Measurements from ENCODE around the gene C5.

C5 gene

GRCh38 chr9:120912958-120913646 lies 137.0 kb downstream of the C5 start:
- H3K36me3 Mint-ChIP-seq = peaks cover 41% of the 10 kb centered on the region
- H3K27me3 Mint-ChIP-seq = no peaks in the 10 kb centered on the region
- peak overlapping the region; percentile 74 for H3K4me3 Mint-ChIP-seq
- H3K9me3 Mint-ChIP-seq (ENCODE audit: low read depth) = no peaks in the 10 kb centered on the region
- peaks cover 91% of the 10 kb centered on the region for H3K4me1 Mint-ChIP-seq (ENCODE audit: low read depth)
- peak overlapping the region; percentile 90 for H3K27ac Mint-ChIP-seq

DNA sequence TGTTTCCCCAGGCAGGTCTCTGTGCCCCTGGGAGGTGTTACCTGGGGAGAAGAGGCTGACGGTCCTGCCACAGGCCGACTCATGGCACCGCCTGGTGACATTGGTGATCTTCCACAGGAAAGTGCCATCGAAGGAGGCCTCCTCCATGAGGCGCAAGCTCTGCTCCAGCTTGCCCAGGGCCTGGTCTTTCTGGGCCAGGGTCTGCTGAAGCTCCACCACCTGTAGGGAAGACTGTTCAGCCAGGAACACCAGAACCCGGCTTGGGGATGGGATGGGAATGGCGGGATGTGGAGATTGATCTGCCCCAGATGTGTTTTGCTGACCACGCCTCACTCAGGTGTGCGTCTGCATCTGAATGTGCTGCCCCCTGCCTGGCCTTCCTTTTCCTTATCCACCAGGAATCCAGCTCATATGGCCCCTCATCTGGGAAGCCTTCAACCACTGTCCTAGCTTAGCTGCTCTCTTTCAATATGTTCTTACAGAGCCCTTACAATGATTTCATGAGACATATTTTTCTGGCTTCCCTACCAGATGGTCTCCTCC lies 138.7 kb downstream of the C5 start:
- H3K27ac Mint-ChIP-seq = peak overlapping the region; percentile 90
- H3K4me3 Mint-ChIP-seq = peak overlapping the region; percentile 74
- peaks cover 32% of the 10 kb centered on the region for H3K36me3 Mint-ChIP-seq
- no peaks in the 10 kb centered on the region for H3K27me3 Mint-ChIP-seq
- peaks cover 91% of the 10 kb centered on the region for H3K4me1 Mint-ChIP-seq (ENCODE audit: low read depth)
- H3K9me3 Mint-ChIP-seq (ENCODE audit: low read depth) = no peaks in the 10 kb centered on the region

- peaks cover 30% of the 10 kb centered on the region for H3K36me3 Mint-ChIP-seq
- peaks cover 92% of the 10 kb centered on the region for H3K4me1 Mint-ChIP-seq (ENCODE audit: low read depth)
- H3K4me3 Mint-ChIP-seq = peak overlapping the region; percentile 74
These were observed 139.4 kb downstream of the C5 start for GRCh38 chr9:120910643-120911042.

DNA sequence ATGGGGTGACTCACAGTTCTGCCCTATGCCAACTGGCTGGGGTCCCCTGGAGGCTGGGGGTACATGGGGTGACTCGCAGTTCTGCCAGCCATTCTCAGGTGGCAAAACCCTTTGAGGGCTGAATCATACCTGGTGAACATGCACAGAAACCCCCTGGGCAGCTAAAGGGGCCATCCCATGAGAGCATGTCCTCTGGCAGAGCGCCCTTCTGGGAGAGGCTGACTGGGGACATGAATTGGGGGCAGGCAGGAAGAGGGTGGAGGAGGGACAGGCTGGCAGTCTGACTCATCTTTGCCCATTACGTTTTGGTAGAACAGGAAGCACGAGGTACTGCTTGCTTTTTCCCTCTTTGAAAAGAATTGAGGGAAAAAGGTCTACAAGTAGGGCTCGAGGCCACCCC lies 140.2 kb downstream of the C5 start:
- peak overlapping the region; percentile 90 for H3K27ac Mint-ChIP-seq
- H3K27me3 Mint-ChIP-seq = no peaks in the 10 kb centered on the region
- peaks cover 93% of the 10 kb centered on the region for H3K4me1 Mint-ChIP-seq (ENCODE audit: low read depth)
- no peaks in the 10 kb centered on the region for H3K9me3 Mint-ChIP-seq (ENCODE audit: low read depth)
- peaks cover 33% of the 10 kb centered on the region for H3K36me3 Mint-ChIP-seq
- H3K4me3 Mint-ChIP-seq = peak overlapping the region; percentile 74

More at GRCh38 chr9:120910643-120911042, 139.4 kb downstream of the C5 start:
- Mint-ChIP-seq H3K27me3 (no peaks in the 10 kb centered on the region), H3K27ac (peak overlapping the region; percentile 90), H3K9me3 (ENCODE audit: low read depth) (no peaks in the 10 kb centered on the region)

- Mint-ChIP-seq H3K4me3 (peak overlapping the region; percentile 67), H3K27ac (peak overlapping the region; percentile 97), H3K4me1 (ENCODE audit: low read depth) (peaks cover 90% of the 10 kb centered on the region), H3K27me3 (no peaks in the 10 kb centered on the region), H3K36me3 (peaks cover 28% of the 10 kb centered on the region), H3K9me3 (ENCODE audit: low read depth) (no peaks in the 10 kb centered on the region)
These were observed 144.5 kb downstream of the C5 start for GRCh38 chr9:120905315-120906164.

GRCh38 chr9:120904978-120905301 lies 145.1 kb downstream of the C5 start:
- H3K27me3 Mint-ChIP-seq = no peaks in the 10 kb centered on the region
- H3K9me3 Mint-ChIP-seq (ENCODE audit: low read depth) = no peaks in the 10 kb centered on the region
- peak overlapping the region; percentile 97 for H3K27ac Mint-ChIP-seq
- peak overlapping the region; percentile 67 for H3K4me3 Mint-ChIP-seq
- peaks cover 22% of the 10 kb centered on the region for H3K36me3 Mint-ChIP-seq
- peaks cover 90% of the 10 kb centered on the region for H3K4me1 Mint-ChIP-seq (ENCODE audit: low read depth)

- Mint-ChIP-seq H3K4me1 (ENCODE audit: low read depth) (peaks cover 89% of the 10 kb centered on the region), H3K27me3 (no peaks in the 10 kb centered on the region), H3K4me3 (peak overlapping the region; percentile 67), H3K27ac (peak overlapping the region; percentile 97), H3K36me3 (peaks cover 21% of the 10 kb centered on the region), H3K9me3 (ENCODE audit: low read depth) (no peaks in the 10 kb centered on the region)
These were observed 145.8 kb downstream of the C5 start for GRCh38 chr9:120904061-120904977.

DNA sequence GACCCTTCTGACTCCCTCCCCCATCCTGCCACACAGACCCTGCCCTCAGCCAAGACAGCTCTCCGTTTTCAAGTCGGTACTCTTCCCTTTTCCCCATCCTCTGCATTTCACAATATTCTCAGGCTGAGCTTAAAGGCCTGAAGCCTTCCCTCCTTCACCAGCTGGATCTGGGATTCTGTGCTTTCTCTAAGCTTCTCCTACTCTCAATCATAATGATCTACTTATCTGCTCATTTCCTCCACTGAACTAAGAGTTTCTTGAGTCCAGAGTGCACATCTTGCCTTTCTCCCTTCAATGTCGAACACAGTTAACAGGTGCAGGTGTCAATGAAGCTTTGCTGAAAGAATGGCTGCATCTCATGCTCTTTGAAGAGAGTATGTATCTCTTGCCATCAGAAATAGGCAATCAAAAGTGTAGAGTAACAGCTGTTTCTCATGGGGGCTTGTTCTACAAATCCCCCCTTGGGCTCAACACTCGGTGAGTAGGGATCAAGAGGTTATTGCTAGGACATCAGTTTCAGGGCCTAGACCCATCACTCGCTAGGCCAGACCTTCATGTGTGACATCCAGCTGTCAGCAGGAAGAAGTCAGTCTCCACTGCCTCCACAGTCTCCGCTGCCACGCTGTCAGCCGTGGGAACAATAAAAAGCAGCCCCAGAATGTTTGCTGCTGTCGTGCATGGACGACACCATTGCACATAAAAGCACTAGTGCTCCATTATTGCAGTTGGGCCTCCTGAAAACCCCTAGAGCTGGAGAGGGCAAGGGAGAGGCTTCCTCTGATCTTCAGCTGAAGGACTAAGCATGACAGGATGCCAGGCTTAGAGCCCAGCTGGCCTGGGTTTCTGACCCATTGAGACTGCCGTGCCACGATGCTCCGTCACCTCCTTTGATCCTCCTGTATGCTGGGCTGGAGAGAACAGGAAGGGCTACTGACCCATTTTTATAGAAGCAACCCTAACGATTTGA lies 147.2 kb downstream of the C5 start:
- Mint-ChIP-seq H3K27ac (peak overlapping the region; percentile 97), H3K27me3 (no peaks in the 10 kb centered on the region), H3K9me3 (ENCODE audit: low read depth) (no peaks in the 10 kb centered on the region), H3K4me1 (ENCODE audit: low read depth) (peaks cover 91% of the 10 kb centered on the region), H3K4me3 (peak overlapping the region; percentile 78), H3K36me3 (peaks cover 18% of the 10 kb centered on the region)

Measured in activated naive CD8-positive, alpha-beta T cell (primary cell).